Right renal cortex interstitium (tissue), 3 donors: ENCODE data around the gene OR10C1. TPM values are rescaled to one million over a fixed set of nuclear protein-coding genes. Genes with fewer than 3 reads are reported as not detected.

Source experiments
- DNase-seq, 3 donors: peaks; one replicate each; pipeline ENCODE4 v3.0.0-alpha.2; 2013; ENCODE audit warnings: low read depth in 3 of 3, low spot score in 2 of 3
- polyA plus RNA-seq, 3 donors: library from polyadenylated mRNA; unstranded; fragments of 120-200 nt; gene quantifications; one replicate each; pipeline ENCODE4 v1.2.1, GENCODE V29; 2013; ENCODE audit not compliant: insufficient read length in 3 of 3

Gene OR10C1
- polyA plus RNA-seq, 3 donors = not detected

DNA sequence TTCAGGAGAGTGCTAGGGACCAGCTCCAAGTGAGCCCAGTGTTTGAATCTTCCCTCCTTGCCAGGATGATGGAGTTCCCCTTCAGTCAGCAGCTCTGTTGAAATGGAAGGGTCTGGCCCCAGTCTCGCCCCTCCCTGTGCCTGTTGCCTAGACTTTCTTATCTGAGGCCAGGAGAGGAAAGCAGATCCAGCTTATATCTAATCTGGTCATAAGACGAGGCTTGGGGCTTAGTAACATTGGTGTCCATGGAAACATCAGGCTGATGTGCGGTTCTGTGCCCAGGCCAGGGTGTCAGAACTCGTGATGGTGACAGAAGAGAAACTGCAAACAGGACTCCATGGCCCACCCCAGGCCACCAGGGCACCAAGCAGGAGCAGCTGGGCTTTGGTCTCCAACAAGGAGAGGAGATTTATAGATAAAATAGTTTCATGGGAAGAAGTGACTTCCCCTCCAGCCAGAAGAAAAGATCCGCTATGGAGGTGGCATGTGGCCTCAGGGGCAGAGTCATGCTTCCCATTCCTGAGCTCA lies 38.9 kb downstream of the OR10C1 start:
- no peak for DNase-seq

GRCh38 chr6:29478740-29479139 lies 39.6 kb downstream of the OR10C1 start:
- no peak for DNase-seq

GRCh38 chr6:29479560-29479959 lies 40.5 kb downstream of the OR10C1 start:
- no peak for DNase-seq

GRCh38 chr6:29483186-29483585 lies 44.1 kb downstream of the OR10C1 start:
- DNase-seq = no peak

DNA sequence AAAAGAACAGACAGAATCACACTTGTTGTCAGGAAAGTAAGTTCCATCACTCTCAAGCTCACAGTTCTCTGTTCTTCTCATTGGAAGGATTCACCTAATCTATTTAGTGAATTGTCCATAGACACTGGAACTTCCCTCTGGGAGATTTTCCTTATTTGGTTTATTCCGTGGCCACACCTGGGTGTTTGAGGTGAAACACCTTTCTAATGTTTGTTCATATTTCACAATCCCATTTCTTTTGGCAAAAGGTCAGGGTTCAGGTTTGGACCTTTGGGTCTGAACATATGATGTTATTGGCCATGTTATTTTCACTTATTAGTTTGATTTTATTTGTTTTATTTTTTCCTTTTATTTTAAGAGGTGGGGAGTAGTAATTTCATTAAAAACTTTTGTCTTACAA lies 44.6 kb downstream of the OR10C1 start:
- DNase-seq = no peak

GRCh38 chr6:29486577-29486976 lies 47.5 kb downstream of the OR10C1 start:
- no peak for DNase-seq

GRCh38 chr6:29487131-29487530 lies 48.0 kb downstream of the OR10C1 start:
- DNase-seq = no peak

- no peak for DNase-seq
Measured at GRCh38 chr6:29487660-29488059, 48.6 kb downstream of the OR10C1 start, which contains the start of gene MAS1L. TSS of gene MAS1L (minus strand) at chr6:29487956. CDS start at chr6:29487902, 54 bp downstream.

- DNase-seq = no peak
Measured at GRCh38 chr6:29488874-29489273, 49.8 kb downstream of the OR10C1 start.

- DNase-seq = no peak
Measured at GRCh38 chr6:29489286-29489685, 50.2 kb downstream of the OR10C1 start.

- DNase-seq = no peak
Measured at GRCh38 chr6:29490055-29490454, 50.9 kb downstream of the OR10C1 start.

GRCh38 chr6:29490552-29490951 lies 51.4 kb downstream of the OR10C1 start:
- no peak for DNase-seq

Other genes starting within 250 kb of the OR10C1 start
- under 1 TPM; 0.04 to 0.08 (median 0.06) TPM for gene OR14J1, start 137.6 kb upstream of the OR10C1 start, polyA plus RNA-seq
- gene OR5V1, start 70.4 kb upstream of the OR10C1 start, polyA plus RNA-seq = not detected
- not detected for gene OR12D3, start 64.0 kb upstream of the OR10C1 start, polyA plus RNA-seq
- gene OR12D2, start 43.7 kb upstream of the OR10C1 start, polyA plus RNA-seq = not detected
- gene OR12D1, start 24.4 kb upstream of the OR10C1 start, polyA plus RNA-seq = not detected
- gene OR11A1, start 17.8 kb downstream of the OR10C1 start, polyA plus RNA-seq = not detected
- gene OR2H1, start 17.8 kb downstream of the OR10C1 start, polyA plus RNA-seq = not detected
- gene MAS1L, start 48.6 kb downstream of the OR10C1 start, polyA plus RNA-seq = not detected
- gene UBD, start 120.4 kb downstream of the OR10C1 start, polyA plus RNA-seq = 1 to 10 TPM in 2 of 3 donors, under 1 TPM in 1; 0.75 to 2.3 (median 1.2) TPM
- under 1 TPM in 2 of 3 donors, not detected in 1; 0.07 to 0.18 TPM for gene OR2H2, start 145.8 kb downstream of the OR10C1 start, polyA plus RNA-seq
- 10 to 100 TPM; 35.7 to 49.9 (median 42.7) TPM for gene GABBR1, start 193.9 kb downstream of the OR10C1 start, polyA plus RNA-seq
- gene MOG, start 217.8 kb downstream of the OR10C1 start, polyA plus RNA-seq = not detected
- under 1 TPM; 0.11 to 0.25 (median 0.20) TPM for gene ZFP57, start 241.8 kb downstream of the OR10C1 start, polyA plus RNA-seq